ENCODE measurements around the gene ASB1.

GRCh38 chr2:238493411-238493810, 66.7 kb downstream of the ASB1 start:
- TF ChIP-seq CTCF (conservative IDR thresholded peaks at IDR 0.05): no peak
- no peak for TF ChIP-seq ZFX (IDR thresholded peaks at IDR 0.05)

Measured in C4-2B (cell line).